ENCODE results near the gene PTPRN2.
"Not testable (repeated sequence)": the region's sequence is repeated elsewhere in the genome, so short reads cannot be mapped to it uniquely, and the experiment has no call there.

Gene PTPRN2

DNA sequence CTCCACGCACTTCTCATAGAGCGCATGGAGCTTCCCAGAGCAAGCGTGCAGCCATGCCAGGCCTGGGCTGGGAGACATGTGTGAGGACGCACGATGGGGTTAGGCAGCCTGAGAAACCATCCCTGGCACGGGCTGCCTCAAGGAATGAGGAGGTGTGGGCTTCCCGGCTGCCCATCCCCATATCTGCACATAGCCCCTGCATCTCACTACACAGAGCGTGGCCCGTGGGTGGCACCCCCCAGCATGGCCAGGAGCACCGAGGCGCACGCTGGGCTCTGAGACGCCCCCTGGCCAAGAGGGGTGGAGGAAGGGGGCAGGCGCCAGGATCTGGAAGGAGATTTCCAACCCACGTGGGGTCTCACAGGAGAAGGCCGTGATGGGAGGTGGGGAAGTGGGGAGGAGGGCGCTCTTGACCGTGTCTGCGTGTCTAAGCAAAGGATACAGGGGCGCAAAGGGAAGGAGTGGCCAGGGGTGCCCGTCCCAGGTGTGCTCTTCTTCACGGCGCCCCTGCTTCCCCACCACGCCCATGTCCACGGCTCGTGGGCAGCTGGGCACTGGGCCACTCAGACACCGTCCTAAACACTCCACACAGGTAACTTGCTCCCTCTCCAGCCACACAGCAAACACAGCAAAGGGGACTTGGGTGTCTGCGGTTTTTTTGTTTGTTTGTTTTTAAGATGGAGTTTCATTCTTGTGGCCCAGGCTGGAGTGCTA is 340.5 kb downstream of the PTPRN2 start:
- DNase-seq = no peak

GRCh38 chr7:158246272-158246959 is 341.2 kb downstream of the PTPRN2 start:
- DNase-seq = no peak

GRCh38 chr7:158245724-158246041 is 341.9 kb downstream of the PTPRN2 start:
- DNase-seq = no peak

- no peak for DNase-seq
These were observed 342.5 kb downstream of the PTPRN2 start for GRCh38 chr7:158244873-158245723.

DNA sequence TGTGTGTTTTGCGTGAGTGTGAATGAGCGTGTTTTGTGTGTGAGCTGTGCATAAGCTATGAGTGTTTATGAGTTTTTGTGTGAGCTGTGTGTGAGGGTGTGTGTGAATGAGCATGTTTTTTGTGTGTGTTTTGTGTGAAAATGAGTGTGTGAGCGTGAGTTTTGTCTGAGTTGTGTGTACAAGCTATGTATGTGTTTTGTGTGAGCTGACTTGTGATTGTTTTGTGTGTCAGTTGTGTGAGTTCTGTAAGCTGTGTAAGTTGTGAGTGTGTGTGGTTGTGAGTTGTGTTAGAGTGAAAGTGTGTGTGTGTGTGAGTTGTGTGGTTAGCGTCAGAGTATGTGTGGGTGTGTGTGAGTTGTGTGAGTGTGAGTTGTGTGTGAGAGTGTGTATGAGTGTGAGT is 343.2 kb downstream of the PTPRN2 start:
- DNase-seq = no peak

- no peak for DNase-seq
These were observed 345.7 kb downstream of the PTPRN2 start for GRCh38 chr7:158241919-158242318.

GRCh38 chr7:158240801-158241200 is 346.8 kb downstream of the PTPRN2 start:
- DNase-seq = no peak

- no peak for DNase-seq
These were observed 348.2 kb downstream of the PTPRN2 start for GRCh38 chr7:158239290-158239981.

DNA sequence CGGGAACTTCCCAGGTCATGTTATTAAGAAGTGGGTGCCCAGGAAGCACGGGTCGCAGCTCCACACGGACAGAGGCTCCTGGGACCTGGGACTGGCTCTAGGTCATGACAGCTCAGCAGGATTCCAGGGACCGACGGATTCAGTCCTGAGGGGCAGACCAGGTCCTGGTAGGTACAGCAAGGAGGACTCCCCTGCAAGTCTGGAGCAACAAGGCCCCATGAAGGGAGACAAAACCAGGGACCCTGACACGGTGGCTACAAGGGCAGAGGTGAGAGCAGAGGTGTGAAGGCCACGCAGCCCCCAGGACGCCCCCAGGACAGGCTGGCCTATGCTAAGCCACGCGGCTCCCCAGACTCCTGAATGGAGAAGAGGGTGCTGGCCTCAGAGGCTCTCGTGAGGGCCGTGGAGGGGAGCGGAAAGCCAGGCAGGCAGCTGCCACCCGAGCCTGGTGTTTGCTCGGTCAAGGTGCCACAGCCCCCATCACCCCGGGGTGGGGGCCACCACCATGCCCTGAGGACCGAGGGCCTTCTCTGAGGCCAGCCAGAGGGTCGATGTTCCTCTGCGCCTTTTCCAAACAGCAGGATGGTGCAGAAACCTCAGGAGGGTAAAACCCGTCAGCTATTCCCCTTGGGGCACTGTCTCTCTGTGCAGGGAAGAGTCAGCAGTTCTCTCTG is 348.9 kb downstream of the PTPRN2 start:
- no peak for DNase-seq

DNA sequence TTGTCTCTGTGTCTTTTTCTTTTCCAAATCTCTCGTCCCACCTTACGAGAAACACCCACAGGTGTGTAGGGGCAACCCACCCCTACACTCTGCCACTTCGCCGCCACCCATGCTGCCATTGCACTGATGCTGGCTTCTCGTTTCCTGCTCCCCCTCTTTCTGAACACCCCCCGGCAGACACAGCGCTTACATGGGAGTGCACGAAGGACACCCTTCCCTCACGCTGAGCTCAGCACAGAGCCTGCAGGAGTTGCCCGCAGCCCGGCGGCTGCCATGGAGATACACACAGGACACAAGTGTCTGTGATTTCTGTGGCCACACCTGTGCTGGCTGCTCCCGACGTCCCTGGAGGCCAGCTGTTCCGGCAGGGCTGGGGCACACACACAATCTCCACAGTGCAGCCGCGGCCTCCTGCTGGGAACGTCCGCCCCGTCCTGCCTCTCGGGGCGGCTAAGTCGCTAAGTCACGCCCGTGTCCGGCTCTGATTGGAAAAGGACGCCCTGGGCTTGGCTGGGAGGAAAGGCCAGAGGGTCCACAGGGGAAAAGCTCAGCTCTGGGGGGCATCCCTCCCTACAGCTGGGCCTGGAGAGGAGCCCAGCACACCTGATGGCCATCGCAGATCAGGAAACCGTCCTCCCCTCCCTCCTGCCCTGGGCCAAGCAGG is 349.8 kb downstream of the PTPRN2 start:
- no peak for DNase-seq

DNA sequence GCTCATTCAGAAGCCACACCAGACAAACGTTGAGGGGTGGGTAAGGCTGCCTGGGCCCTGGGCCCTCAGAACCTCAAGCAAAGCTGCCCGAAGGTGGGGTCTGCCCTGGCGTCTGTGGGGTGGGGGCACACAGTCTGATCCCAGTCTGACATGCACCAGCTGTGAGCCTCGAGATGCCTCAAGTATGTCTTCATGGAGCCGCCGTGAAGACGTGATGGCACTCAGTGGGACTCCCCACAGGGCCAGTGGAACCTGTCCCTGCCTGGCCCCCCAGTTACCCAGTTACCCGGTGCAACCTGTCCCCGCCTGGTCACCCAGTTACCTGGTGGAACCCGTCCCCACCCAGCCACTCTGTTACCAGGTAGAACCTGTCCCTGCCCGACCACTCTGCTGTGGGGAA is 351.2 kb downstream of the PTPRN2 start:
- DNase-seq = no peak

- no peak for DNase-seq
These were observed 351.8 kb downstream of the PTPRN2 start for GRCh38 chr7:158235862-158236261.

DNA sequence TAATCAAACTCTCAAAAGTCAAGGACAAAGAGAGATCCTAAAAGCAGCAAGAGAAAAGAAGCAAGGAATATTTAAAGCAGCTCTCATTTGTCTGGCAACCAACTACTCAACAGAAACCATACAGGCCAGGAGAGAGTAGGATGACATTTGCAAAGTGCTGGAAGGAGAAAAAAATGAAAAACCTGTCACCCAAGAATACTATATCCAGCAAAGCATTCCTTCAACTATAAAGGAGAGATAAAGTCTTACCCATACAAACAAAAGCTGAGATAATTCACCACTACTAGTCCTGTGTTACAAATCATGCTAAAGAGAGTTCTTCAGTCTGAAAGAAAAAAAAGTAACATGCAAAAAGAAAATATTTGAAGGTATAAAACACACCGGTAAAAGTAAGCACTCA is 357.7 kb downstream of the PTPRN2 start:
- DNase-seq = no peak

DNA sequence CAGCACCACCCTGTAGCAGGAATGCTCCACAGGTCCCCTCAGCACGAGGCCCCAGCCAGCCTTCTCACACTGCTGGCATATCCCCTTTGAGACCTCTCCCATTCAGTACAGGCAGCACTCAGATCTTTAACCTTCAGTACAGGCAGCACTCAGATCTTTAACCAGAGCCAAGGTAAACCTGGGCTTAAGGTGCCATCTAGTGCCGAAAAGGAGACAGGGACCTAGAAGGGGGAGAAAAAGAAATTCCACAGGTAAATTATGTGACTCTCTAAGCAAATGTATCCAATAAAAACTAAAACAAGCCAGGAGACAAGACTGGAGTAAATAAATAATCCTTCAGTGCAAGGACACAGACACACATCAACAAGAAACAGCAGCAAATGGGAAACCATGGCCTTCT is 358.6 kb downstream of the PTPRN2 start:
- DNase-seq = no peak

DNA sequence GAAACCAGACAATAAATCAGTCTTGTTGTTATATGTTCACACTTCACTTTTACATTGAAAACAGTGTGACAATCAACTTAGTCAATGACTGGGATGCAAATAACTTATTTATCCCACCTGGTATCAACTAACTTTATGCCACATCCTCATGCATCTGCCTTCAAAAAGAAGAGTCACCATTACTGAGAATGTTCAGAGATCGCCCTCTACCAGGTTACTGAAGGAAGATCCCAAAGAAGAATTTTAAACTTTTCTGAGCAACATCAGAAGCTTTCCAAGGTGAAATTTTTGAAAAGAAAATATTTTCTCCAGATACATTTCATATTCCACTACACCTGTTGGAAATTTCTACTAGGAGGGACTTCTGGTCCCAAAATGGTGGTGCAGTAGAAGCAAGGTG is 359.5 kb downstream of the PTPRN2 start:
- DNase-seq = no peak

DNA sequence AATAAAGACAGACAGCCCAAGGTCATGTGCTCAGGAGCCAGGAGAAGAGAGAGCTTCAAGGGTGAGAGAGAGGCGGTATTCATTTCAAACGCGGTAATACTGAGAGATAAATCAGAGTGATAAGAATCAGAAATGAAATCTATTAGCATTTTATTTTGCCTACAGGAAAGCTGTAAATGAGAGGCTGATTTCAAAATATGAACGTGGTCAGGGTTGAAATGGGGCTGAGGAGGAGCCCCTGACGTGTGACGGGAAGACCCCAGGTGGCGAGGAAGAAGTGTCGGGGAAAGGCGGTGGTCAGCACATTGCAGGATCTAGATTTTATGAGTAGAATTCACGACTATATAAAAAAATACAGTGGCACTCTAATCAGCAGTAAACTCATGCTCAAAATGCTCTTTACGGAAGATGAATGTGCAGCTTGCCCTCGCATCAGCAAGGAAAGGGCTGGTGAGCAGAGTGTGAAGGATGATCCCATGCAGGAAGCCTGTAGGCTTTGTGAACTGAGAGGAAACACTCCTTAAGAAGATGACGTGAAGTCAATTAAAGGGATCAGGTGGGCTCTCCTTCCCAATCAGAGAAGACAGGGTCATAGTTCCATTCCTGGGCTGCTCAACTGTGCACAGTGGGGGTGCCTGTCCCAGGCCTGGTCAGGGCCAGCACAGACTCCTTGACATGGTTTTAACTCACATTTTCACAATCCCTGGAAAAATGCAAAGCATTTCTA is 360.2 kb downstream of the PTPRN2 start:
- DNase-seq = no peak

DNA sequence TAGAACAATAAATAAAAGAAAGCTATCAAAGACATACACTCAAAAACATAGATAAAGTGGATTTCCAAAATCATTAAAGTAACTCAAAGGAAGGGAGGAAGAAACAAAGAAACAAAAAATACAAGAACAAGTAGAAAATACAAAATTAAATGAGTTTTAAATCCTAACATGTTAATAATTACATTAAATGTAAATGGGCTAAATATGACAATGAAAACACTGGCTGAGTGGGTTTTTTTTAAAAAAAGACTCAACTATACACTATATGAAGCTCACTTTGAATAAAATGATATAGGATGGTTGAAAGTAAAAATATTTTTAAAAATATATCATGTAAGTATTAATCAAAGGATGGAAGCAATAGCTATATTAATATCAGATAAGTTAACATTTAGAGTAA is 371.4 kb downstream of the PTPRN2 start:
- DNase-seq = no peak

- DNase-seq = no peak
These were observed 378.2 kb downstream of the PTPRN2 start for GRCh38 chr7:158209435-158209834.

- DNase-seq = no peak
These were observed 381.3 kb downstream of the PTPRN2 start for GRCh38 chr7:158206341-158206740.

DNA sequence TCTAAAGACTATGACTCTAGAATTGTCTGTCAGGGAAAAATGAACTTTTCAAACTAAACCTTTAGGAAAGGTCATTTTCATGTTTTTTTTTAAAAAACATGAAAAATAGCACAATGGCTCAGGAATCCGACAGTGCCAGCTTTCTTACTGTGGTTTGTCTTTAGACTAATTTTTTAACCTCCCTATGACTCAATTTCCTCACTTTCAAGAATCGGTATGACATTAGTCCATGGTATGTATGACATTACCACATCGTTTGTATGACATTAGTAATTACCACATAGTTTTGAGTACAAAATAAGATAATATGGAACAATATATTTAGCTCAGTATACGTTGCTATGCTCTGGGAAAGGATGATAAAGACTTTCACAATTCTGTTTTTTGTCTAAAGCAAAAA is 383.2 kb downstream of the PTPRN2 start:
- DNase-seq = no peak

DNA sequence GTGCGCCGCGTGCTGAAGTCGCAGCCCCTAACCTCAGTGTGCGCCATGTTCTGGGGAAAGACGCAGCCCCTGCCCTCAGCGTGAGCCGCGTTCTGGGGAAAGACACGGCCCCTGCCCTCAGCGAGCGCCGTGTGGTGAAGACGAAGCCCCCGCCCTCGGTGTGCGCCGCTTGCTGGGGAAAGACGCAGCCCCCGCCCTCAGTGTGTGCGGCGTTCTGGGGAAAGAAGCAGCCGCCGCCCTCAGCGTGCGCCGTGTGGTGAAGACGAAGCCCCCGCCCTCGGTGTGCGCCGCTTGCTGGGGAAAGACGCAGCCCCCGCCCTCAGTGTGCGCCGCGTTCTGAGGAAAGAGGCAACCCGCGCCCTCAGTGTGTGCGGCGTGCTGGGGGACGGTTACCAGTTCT is 383.7 kb downstream of the PTPRN2 start:
- not testable (repeated sequence) for DNase-seq

Data from fibroblast of skin of abdomen (primary cell).